ENCODE results near the gene SLC6A18.
"Not testable (repeated sequence)": the region's sequence is repeated elsewhere in the genome, so short reads cannot be mapped to it uniquely, and the experiment has no call there.

Gene SLC6A18

DNA sequence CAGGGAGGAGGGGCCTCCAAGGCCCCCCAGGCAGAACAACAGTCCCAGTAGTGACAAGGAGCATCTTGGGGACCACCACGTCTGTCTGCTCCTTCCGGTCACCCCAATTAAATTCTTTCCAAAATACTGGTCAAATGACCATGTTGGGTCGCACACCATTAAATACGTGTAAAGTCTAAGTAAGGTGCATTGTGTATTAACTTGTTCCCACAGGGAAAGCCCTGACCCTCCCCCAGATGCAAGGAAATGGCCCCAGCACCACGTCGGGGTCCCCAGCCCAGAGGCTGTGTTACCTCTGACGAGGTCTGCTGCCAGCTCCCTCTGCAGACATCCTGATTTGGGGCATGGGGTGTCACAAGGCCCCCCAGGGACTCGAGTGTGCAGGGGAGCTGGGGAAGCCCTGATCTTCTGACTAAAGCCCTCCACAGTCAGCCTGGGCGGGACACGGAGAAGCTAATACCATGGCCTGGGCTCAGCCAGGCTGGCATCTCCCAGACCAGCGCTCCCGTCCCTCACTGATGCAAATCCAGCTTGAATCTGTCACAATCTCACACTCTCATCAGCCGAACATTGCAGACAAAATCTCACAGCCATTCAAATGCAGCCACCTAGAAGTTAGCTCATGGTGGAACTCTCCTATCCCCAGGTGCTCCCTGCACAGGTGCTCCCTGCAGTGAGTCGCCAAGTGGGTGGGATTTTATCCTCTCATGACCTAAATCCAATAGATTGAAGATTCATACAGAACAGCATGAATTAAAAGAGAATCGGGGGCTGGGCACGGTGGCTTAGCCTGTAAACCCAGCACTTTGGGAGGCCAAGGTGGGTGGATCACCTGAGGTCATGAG lies 56.1 kb downstream of the SLC6A18 start:
- Histone ChIP-seq H3K9ac (ENCODE audit: low read length) (no peak overlapping the region), H3K27me3 (ENCODE audit: low read depth, low read length) (no peaks in the 10 kb centered on the region), H3K36me3 (replicated peaks; ENCODE audit: low read depth, low read length) (no peaks in the 10 kb centered on the region), H3K4me1 (ENCODE audit: low read length) (no peaks in the 10 kb centered on the region), H3K9me3 (ENCODE audit: insufficient read depth, low read length) (no peaks in the 10 kb centered on the region), H2AFZ (ENCODE audit: low read depth, low read length) (no peak overlapping the region), H3K27ac (ENCODE audit: low read length) (no peak overlapping the region), H3K79me2 (ENCODE audit: low read length) (no peaks in the 10 kb centered on the region), H3K4me3 (ENCODE audit: low read length) (no peak overlapping the region), H4K20me1 (ENCODE audit: insufficient read depth, low read length) (no peaks in the 10 kb centered on the region), H3K4me2 (ENCODE audit: low read length) (no peak overlapping the region)
- no peak for TF ChIP-seq EZH2phosphoT487 (IDR thresholded peaks at IDR 0.05; ENCODE audit: low read depth)
- TF ChIP-seq, protein P1, sequence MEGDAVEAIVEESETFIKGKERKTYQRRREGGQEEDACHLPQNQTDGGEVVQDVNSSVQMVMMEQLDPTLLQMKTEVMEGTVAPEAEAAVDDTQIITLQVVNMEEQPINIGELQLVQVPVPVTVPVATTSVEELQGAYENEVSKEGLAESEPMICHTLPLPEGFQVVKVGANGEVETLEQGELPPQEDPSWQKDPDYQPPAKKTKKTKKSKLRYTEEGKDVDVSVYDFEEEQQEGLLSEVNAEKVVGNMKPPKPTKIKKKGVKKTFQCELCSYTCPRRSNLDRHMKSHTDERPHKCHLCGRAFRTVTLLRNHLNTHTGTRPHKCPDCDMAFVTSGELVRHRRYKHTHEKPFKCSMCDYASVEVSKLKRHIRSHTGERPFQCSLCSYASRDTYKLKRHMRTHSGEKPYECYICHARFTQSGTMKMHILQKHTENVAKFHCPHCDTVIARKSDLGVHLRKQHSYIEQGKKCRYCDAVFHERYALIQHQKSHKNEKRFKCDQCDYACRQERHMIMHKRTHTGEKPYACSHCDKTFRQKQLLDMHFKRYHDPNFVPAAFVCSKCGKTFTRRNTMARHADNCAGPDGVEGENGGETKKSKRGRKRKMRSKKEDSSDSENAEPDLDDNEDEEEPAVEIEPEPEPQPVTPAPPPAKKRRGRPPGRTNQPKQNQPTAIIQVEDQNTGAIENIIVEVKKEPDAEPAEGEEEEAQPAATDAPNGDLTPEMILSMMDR (IDR thresholded peaks at IDR 0.05; ENCODE audit: low read depth, low read length), result no peak

DNA sequence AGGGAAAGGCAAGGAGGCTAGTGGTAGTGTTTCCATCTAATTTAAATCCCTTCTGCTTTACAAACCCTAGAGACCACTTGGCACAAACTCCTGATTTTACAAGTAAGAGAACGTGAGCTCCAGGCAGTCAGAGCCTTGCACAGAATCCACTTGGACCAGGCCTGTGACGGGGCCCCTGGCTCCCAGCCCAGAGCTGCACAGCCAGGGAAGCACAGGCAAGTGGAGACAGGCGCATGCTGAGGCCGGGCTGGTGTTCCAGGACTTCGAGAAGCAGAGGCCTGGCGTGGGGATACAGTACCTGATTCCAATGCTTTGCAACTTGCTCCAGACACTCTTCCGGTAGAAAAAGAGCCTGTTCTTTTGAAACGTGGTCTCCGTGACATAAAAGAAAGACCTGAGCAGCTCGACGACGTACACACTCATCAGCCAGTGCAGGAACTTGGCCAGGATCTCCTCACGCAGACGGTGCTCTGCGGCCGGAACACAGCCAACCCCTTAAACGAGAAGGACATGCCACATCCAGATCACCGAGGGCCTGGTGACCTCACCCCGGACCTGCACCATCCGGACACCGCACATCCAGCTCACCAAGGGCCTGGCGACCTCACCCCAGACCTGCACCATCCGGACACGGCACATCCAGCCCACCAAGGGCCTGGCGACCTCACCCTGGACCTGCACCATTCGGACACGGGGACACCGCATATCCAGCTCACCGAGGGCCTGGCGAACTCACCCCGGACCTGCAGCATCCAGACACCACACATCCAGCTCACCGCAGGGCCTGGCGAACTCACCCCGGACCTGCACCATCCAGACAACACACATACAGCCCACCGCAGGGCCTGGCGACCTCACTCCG lies 57.2 kb downstream of the SLC6A18 start:
- no peaks in the 10 kb centered on the region for H3K9me3 ChIP-seq (ENCODE audit: insufficient read depth, low read length)
- H3K27ac ChIP-seq (ENCODE audit: low read length), result no peak overlapping the region
- no peak overlapping the region for H3K4me2 ChIP-seq (ENCODE audit: low read length)
- no peaks in the 10 kb centered on the region for H3K4me1 ChIP-seq (ENCODE audit: low read length)
- H4K20me1 ChIP-seq (ENCODE audit: insufficient read depth, low read length), result no peaks in the 10 kb centered on the region
- no peaks in the 10 kb centered on the region for H3K79me2 ChIP-seq (ENCODE audit: low read length)
- TF ChIP-seq, protein P1 (IDR thresholded peaks at IDR 0.05; ENCODE audit: low read depth, low read length), result no peak
- TF ChIP-seq EZH2phosphoT487 (IDR thresholded peaks at IDR 0.05; ENCODE audit: low read depth), result no peak
- no peak overlapping the region for H3K9ac ChIP-seq (ENCODE audit: low read length)
- H3K4me3 ChIP-seq (ENCODE audit: low read length), result no peak overlapping the region
- H2AFZ ChIP-seq (ENCODE audit: low read depth, low read length), result no peak overlapping the region
- H3K27me3 ChIP-seq (ENCODE audit: low read depth, low read length), result no peaks in the 10 kb centered on the region
- H3K36me3 ChIP-seq (replicated peaks; ENCODE audit: low read depth, low read length), result no peaks in the 10 kb centered on the region

DNA sequence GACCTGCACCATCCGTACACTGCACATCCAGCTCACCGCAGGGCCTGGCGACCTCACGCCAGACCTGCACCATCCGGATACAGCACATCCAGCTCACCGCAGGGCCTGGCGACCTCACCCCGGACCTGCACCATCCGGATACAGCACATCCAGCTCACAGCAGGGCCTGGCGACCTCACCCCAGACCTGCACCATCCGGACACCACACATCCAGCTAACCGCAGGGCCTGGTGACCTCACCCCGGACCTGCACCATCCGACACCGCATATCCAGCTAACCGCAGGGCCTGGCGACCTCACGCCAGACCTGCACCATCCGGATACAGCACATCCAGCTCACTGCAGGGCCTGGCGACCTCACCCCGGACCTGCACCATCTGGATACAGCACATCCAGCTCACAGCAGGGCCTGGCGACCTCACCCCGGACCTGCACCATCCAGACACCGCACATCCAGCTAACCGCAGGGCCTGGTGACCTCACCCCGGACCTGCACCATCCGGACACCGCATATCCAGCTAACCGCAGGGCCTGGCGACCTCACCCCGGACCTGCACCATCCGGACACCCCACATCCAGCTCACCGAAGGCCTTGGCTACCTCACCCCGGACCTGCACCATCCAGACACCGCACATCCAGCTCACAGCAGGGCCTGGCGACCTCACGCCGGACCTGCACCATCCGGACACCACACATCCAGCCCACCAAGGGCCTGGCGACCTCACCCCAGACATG lies 58.0 kb downstream of the SLC6A18 start:
- not testable (repeated sequence) for H3K9ac ChIP-seq (ENCODE audit: low read length); H3K4me1 ChIP-seq (ENCODE audit: low read length); H3K36me3 ChIP-seq (replicated peaks; ENCODE audit: low read depth, low read length); H3K27me3 ChIP-seq (ENCODE audit: low read depth, low read length); H3K4me3 ChIP-seq (ENCODE audit: low read length); H3K79me2 ChIP-seq (ENCODE audit: low read length); H4K20me1 ChIP-seq (ENCODE audit: insufficient read depth, low read length); H2AFZ ChIP-seq (ENCODE audit: low read depth, low read length); H3K27ac ChIP-seq (ENCODE audit: low read length); H3K9me3 ChIP-seq (ENCODE audit: insufficient read depth, low read length); H3K4me2 ChIP-seq (ENCODE audit: low read length)

DNA sequence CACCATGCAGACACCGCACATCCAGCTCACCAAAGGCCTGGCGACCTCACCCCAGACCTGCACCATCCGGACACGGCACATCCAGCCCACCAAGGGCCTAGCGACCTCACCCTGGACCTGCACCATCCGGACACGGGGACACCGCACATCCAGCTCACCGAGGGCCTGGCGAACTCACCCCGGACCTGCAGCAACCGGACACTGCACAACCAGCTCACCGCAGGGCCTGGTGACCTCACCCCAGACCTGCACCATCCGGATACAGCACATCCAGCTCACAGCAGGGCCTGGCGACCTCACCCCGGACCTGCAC lies 58.5 kb downstream of the SLC6A18 start:
- H3K36me3 ChIP-seq (replicated peaks; ENCODE audit: low read depth, low read length); H2AFZ ChIP-seq (ENCODE audit: low read depth, low read length); H3K27me3 ChIP-seq (ENCODE audit: low read depth, low read length); H3K9me3 ChIP-seq (ENCODE audit: insufficient read depth, low read length); H4K20me1 ChIP-seq (ENCODE audit: insufficient read depth, low read length); H3K4me3 ChIP-seq (ENCODE audit: low read length); H3K9ac ChIP-seq (ENCODE audit: low read length); H3K79me2 ChIP-seq (ENCODE audit: low read length); H3K4me1 ChIP-seq (ENCODE audit: low read length); H3K27ac ChIP-seq (ENCODE audit: low read length); H3K4me2 ChIP-seq (ENCODE audit: low read length): not testable (repeated sequence)

DNA sequence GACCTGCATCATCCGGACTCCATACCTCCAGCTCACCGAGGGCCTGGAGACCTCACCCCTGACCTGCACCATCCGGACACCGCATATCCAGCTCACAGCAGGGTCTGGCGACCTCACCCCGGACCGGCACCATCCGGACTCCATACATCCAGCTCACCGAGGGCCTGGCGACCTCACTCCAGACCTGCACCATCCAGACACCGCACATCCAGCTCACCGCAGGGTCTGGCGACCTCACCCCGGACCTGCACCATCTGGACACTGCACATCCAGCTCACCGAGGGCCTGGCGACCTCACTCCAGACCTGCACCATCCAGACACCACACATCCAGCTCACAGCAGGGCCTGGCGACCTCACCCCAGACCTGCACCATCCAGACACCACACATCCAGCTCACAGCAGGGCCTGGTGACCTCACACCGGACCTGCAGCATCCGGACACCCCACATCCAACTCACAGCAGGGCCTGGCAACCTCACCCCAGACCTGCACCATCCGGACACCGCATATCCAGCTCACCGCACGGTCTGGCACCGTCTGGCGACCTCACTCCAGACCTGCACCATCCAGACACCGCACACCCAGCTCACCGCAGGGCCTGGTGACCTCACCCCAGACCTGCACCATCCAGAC lies 59.3 kb downstream of the SLC6A18 start:
- not testable (repeated sequence) for H4K20me1 ChIP-seq (ENCODE audit: insufficient read depth, low read length); H3K79me2 ChIP-seq (ENCODE audit: low read length); H2AFZ ChIP-seq (ENCODE audit: low read depth, low read length); H3K4me2 ChIP-seq (ENCODE audit: low read length); H3K27me3 ChIP-seq (ENCODE audit: low read depth, low read length); H3K9ac ChIP-seq (ENCODE audit: low read length); H3K4me1 ChIP-seq (ENCODE audit: low read length); H3K9me3 ChIP-seq (ENCODE audit: insufficient read depth, low read length); H3K27ac ChIP-seq (ENCODE audit: low read length); H3K4me3 ChIP-seq (ENCODE audit: low read length); H3K36me3 ChIP-seq (replicated peaks; ENCODE audit: low read depth, low read length)

All from OCI-LY3 (cell line).